Adrenal gland (tissue), 12 donors: ENCODE results near the gene FBLN2. TPM values are rescaled to one million over a fixed set of nuclear protein-coding genes. Genes with fewer than 3 reads are reported as not detected.

Source experiments
- DNase-seq, 7 donors: peaks; one replicate each; pipeline ENCODE4 v3.0.0-alpha.2; 2019 to 2020
- H3K27ac ChIP-seq, 5 donors: fragments of 200-600 bp; sonication (generic) in 4 of 5; 1 replicate in 3 of 5; 2 replicates in 2 of 5; pipeline versions ENCODE4 v1.5.1 to v1.8.0; 2016 to 2020; ENCODE audit warnings: mild to moderate bottlenecking in 1 of 5
- H3K27me3 ChIP-seq: fragments of 200-600 bp; 2 replicates; pipeline ENCODE4 v1.8.0; 2021
- H3K36me3 ChIP-seq, 2 donors: fragments of 200-600 bp; replicated peaks in 1 of 2; 1 replicate in 1 of 2; 2 replicates in 1 of 2; pipeline versions ENCODE4 v1.5.1 to v1.8.0; 2018 to 2022
- H3K4me1 ChIP-seq, 2 donors: fragments of 200-600 bp; replicated peaks in 1 of 2; 1 replicate in 1 of 2; 2 replicates in 1 of 2; pipeline versions ENCODE4 v1.5.1 to v1.8.0; 2018 to 2021
- H3K4me3 ChIP-seq, 4 donors: fragments of 200-600 bp; sonication (generic) in 3 of 4; one replicate each; pipeline ENCODE4 v1.5.1; 2016 to 2018
- H3K9me3 ChIP-seq, 3 donors: fragments of 200-600 bp; sonication (generic) in 1 of 3; replicated peaks in 1 of 3; 1 replicate in 2 of 3; 2 replicates in 1 of 3; pipeline versions ENCODE4 v1.5.1 to v1.8.0; 2016 to 2021
- POLR2A ChIP-seq, 2 donors: fragments of 450-650 bp; IDR thresholded peaks; one replicate each; pipeline ENCODE4 v1.6.1; 2017; ENCODE audit warnings: antibody characterized with exemption in 2 of 2, mild to moderate bottlenecking in 2 of 2, moderate library complexity in 1 of 2
- WGBS, 4 donors: extraction: QIAGEN DNeasy Blood & Tissue Kit in 2 of 4; methylation state at CpG; one replicate each; pipeline versions ENCODE4 v1.1.5 to v1.1.7; 2013 to 2017; 5-methylcytosine and 5-hydroxymethylcytosine counted together
- intact Hi-C, 2 donors: fragments of 100-400 bp; cut with DNase I; formaldehyde crosslinking; loops; one replicate each; pipeline versions ENCODE4 v1.14.1 to v1.15.0; 2022 to 2023
- polyA plus RNA-seq, 3 donors: library from polyadenylated mRNA; stranded (reverse); fragments of 200-250 nt in 2 of 3; fragments of 350-450 nt in 1 of 3; fragmentation: Illumina TruSeq in 1 of 3; extraction: RNeasy Lipid Tissue Mini Kit (QIAGEN cat#74804) in 1 of 3; gene quantifications; one replicate each; pipeline ENCODE4 v1.2.3, GENCODE V29; 2013 to 2014
- total RNA-seq, 9 donors: library from RNA; depleted of rRNA in 4 of 9; stranded (reverse); fragments of >200 nt in 4 of 9; fragments of 120-200 nt in 1 of 9; fragmentation: NEBNext Ultra II Directional in 1 of 9; extraction: Animal tissue kit (Norgen Biotek cat#: 25700) in 1 of 9; gene quantifications; one replicate each; pipeline versions ENCODE4 v1.1.0 to v1.2.4, GENCODE V29; 2013 to 2023
- TF ChIP-seq, protein P1 (sequence below), 6 experiments: fragments of 450-650 bp in 4 of 6; fragments of 200-600 bp in 2 of 6; sonication (generic) in 1 of 6; IDR thresholded peaks; 1 replicate in 5 of 6; 2 replicates in 1 of 6; pipeline versions ENCODE4 v1.5.1 to v1.8.0; 2016 to 2021; ENCODE audit warnings: antibody characterized with exemption in 6 of 6, mild to moderate bottlenecking in 2 of 6, moderate library complexity in 1 of 6
- donor health status: healthy with polysubstance abuse.
- donor health status: Bipolar disorder and iron deficiency.
- donor health status: DM: yes; HTN: yes; CAD: no.
- donor health status: DM: no; HTN: no; CAD: no.
- donor health status: DM: no; HTN: no; CAD: no.
- donor health status: DM: yes; HTN: yes; CAD: no.

FBLN2 gene
- total and polyA plus RNA-seq, 12 donors = 1.8 to 31.5 (median 7.0) TPM

DNA sequence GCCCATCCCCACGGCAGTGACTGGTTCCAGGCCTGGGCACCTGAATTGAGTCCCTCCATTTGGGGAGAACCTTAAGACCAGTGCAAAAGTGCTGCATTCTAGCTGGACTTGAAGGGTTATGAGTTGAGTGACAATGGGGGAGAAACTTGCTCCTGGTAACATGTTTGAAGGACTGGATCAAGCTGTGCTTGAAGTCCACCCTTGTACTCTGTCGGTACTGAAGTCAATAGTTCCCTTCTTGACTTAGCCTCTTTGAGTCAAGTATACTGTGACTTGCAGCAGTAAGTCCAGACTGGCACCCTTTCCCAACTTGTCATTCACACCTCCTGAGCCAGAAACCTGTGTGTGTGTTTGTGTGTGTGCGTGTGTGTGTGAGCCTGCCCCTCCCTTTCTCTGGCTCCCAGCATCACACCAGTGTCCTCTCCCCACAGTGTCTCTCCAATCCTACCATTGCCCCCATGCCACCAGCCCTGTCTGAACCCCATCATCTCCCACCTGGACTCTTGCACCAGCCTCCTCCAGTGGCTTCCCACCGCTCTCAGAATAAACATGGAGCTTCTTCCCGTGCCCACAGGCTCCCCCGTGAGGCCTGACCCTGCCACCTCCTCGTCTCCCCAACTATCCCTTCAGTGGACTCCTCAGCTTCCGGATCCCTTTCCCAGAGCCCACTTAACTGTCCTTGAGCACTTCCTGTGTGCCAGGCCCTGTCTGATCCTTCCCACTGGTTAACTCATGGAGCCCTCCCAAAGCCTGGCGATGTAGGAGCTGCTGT, 10.2 kb upstream of the FBLN2 start:
- H3K9me3 ChIP-seq = no peaks in the 10 kb centered on the region
- no peak overlapping the region for H3K27ac ChIP-seq
- DNase-seq = no peak
- intact Hi-C loops = no loop called here
- H3K36me3 ChIP-seq = no peaks in the 10 kb centered on the region
- 78 to 88% (median 84%) methylated on average over 9 of the region's 9 CpGs for WGBS, 4 donors
- no peaks in the 10 kb centered on the region for H3K4me1 ChIP-seq
- H3K4me3 ChIP-seq = no peak overlapping the region
- TF ChIP-seq POLR2A (IDR thresholded peaks at IDR 0.05) = no peak
- TF ChIP-seq, protein P1, sequence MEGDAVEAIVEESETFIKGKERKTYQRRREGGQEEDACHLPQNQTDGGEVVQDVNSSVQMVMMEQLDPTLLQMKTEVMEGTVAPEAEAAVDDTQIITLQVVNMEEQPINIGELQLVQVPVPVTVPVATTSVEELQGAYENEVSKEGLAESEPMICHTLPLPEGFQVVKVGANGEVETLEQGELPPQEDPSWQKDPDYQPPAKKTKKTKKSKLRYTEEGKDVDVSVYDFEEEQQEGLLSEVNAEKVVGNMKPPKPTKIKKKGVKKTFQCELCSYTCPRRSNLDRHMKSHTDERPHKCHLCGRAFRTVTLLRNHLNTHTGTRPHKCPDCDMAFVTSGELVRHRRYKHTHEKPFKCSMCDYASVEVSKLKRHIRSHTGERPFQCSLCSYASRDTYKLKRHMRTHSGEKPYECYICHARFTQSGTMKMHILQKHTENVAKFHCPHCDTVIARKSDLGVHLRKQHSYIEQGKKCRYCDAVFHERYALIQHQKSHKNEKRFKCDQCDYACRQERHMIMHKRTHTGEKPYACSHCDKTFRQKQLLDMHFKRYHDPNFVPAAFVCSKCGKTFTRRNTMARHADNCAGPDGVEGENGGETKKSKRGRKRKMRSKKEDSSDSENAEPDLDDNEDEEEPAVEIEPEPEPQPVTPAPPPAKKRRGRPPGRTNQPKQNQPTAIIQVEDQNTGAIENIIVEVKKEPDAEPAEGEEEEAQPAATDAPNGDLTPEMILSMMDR (IDR thresholded peaks at IDR 0.05) = no peak
- H3K27me3 ChIP-seq = no peaks in the 10 kb centered on the region

DNA sequence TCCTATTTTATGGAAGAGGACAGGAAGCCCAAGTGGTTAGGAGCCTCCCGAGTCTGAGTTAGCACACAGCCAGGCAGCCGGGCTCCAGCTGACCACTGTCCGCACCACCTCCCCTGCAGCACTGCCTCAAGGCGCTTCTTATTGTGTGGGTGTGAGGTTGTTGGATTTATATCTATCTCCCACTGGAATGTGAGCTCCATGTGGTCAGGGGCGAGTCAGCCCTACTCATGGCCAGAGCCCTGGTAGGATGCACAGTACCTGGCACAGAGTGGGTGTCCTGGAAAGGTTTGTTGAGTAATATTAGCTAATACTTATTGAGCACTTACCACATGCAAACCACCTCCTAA, 9.7 kb upstream of the FBLN2 start:
- H3K27ac ChIP-seq = no peak overlapping the region
- no peaks in the 10 kb centered on the region for H3K4me1 ChIP-seq
- H3K9me3 ChIP-seq = no peaks in the 10 kb centered on the region
- TF ChIP-seq POLR2A (IDR thresholded peaks at IDR 0.05) = no peak
- TF ChIP-seq, protein P1 (IDR thresholded peaks at IDR 0.05) = no peak
- no peaks in the 10 kb centered on the region for H3K36me3 ChIP-seq
- 83 to 89% (median 86%) methylated on average over 3 to 5 of the region's 5 CpGs for WGBS, 4 donors
- intact Hi-C loops = no loop called here
- no peak for DNase-seq
- no peak overlapping the region for H3K4me3 ChIP-seq
- H3K27me3 ChIP-seq = no peaks in the 10 kb centered on the region

DNA sequence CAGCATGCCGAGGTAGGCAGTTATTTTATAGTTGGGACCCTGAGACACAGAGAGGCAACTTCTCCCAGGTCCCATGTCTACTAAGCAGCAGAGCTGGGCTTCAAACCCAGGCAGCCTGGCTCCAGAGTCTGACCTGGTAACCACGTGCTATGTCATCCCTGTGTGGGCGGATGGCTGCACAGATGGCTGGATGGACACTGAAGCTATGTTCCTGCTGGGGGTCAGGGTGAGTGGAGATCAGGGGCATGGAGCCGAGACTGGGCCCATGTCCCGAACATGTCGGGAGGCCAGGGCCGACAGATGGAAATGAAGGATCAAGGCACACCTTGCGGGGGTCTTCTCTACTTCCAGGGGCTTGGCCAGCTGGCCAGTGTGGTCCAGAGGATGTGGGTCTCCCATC, 9.3 kb upstream of the FBLN2 start:
- H3K9me3 ChIP-seq = no peaks in the 10 kb centered on the region
- H3K36me3 ChIP-seq = no peaks in the 10 kb centered on the region
- no peak overlapping the region for H3K27ac ChIP-seq
- DNase-seq = no peak
- TF ChIP-seq, protein P1 (IDR thresholded peaks at IDR 0.05) = no peak
- no peak for TF ChIP-seq POLR2A (IDR thresholded peaks at IDR 0.05)
- no peaks in the 10 kb centered on the region for H3K4me1 ChIP-seq
- H3K27me3 ChIP-seq = no peaks in the 10 kb centered on the region
- intact Hi-C loops = no loop called here
- 78 to 90% (median 83%) methylated on average over 2 to 8 of the region's 8 CpGs for WGBS, 4 donors
- no peak overlapping the region for H3K4me3 ChIP-seq

DNA sequence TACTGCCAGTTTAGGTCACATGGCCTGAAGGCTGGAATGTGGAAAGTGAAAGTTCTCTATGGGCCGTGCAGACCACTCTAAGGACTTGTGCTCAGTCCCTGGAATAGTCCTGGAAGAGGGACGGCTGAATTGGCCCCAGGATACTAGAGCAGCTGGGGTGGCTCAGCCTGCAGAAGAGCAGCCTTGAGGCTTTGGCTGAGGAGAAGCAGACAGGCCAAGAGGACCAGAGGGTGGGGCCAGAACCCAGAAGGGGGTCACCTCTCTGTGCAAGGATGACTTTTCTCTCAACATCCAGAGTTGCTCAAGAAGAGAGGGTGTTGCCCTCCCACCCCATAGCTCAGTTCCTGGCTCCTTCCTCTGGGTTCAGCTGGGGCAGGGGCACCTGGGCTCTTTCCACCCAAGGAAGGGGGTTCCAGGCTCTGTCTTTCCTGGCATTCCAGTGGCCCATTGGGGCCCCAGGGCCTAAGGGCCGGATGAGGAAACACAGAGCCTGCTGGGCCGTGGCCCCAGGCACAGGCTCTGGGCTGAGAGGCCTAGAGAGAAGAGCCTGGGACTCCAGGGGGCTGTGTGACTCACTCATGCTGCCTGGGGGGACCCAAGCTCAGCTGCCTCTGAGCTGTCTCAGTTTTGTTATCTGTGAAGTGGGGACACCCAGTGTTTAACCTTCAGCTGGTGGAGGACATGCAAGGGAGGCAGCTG, 8.5 kb upstream of the FBLN2 start:
- no peaks in the 10 kb centered on the region for H3K4me1 ChIP-seq
- no peak overlapping the region for H3K27ac ChIP-seq
- no peak overlapping the region for H3K4me3 ChIP-seq
- H3K9me3 ChIP-seq = no peaks in the 10 kb centered on the region
- intact Hi-C loops = no loop called here
- 71 to 80% (median 76%) methylated on average over 4 of the region's 4 CpGs for WGBS, 4 donors
- no peaks in the 10 kb centered on the region for H3K27me3 ChIP-seq
- H3K36me3 ChIP-seq = no peaks in the 10 kb centered on the region
- TF ChIP-seq POLR2A (IDR thresholded peaks at IDR 0.05) = no peak
- TF ChIP-seq, protein P1 (IDR thresholded peaks at IDR 0.05) = no peak
- no peak for DNase-seq
